HEK293T (cell line): Measurements from ENCODE around the gene NR1H4.

ENCODE experiments used
- BHLHE40 ChIP-seq: fragments of 450-650 bp; IDR thresholded peaks from 2 replicates; pipeline ENCODE4 v1.6.1; 2016; ENCODE audit warnings: mild to moderate bottlenecking, moderate library complexity, borderline replicate concordance
- CTBP1 ChIP-seq: fragments of 450-650 bp; IDR thresholded peaks from 2 replicates; pipeline ENCODE4 v1.6.1; 2016; ENCODE audit warnings: borderline replicate concordance
- ELF4 ChIP-seq: fragments of 450-650 bp; IDR thresholded peaks from 2 replicates; pipeline ENCODE4 v1.6.1; 2017; ENCODE audit warnings: antibody characterized with exemption
- FOXA1 ChIP-seq: fragments of 450-650 bp; IDR thresholded peaks from 2 replicates; pipeline ENCODE4 v1.6.1; 2016; ENCODE audit warnings: mild to moderate bottlenecking
- FOXM1 ChIP-seq: fragments of 450-650 bp; IDR thresholded peaks from 2 replicates; pipeline ENCODE4 v1.6.1; 2017; ENCODE audit warnings: mild to moderate bottlenecking, borderline replicate concordance
- L3MBTL2 ChIP-seq: fragments of 450-650 bp; conservative IDR thresholded peaks from 2 replicates; pipeline ENCODE4 v1.6.1; 2016; ENCODE audit warnings: mild to moderate bottlenecking
- NFRKB ChIP-seq: fragments of 450-650 bp; IDR thresholded peaks from 2 replicates; pipeline ENCODE4 v1.6.1; 2016; ENCODE audit warnings: mild to moderate bottlenecking, moderate library complexity
- SP1 ChIP-seq: fragments of 450-650 bp; IDR thresholded peaks from 2 replicates; pipeline ENCODE4 v1.6.1; 2017
- TF ChIP-seq, protein P1 (sequence below): fragments of 450-650 bp; IDR thresholded peaks from 2 replicates; pipeline ENCODE4 v1.6.1; 2016

DNA sequence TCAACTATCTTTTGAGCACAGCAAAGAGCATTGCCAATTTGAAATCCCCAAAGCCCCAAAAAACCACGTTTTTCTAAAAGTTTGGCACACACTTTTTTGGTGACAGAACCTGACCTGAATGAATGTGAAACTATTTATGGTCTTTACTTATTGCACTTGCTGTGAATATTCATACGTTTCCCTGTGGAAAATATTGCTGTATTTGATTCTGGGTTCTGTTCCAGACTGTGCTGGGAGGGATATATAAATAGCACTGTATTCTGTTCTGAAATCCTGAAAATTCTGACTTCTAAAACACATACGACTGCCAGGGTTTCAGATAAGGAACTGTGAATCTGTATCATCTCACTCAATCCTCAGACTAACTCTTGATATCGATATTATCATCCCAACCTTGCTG lies 35.1 kb downstream of the NR1H4 start:
- TF ChIP-seq FOXA1 (no peak), FOXM1 (no peak), NFRKB (no peak), L3MBTL2 (no peak), SP1 (no peak), BHLHE40 (no peak), CTBP1 (no peak), ELF4 (no peak)
- TF ChIP-seq, protein P1, sequence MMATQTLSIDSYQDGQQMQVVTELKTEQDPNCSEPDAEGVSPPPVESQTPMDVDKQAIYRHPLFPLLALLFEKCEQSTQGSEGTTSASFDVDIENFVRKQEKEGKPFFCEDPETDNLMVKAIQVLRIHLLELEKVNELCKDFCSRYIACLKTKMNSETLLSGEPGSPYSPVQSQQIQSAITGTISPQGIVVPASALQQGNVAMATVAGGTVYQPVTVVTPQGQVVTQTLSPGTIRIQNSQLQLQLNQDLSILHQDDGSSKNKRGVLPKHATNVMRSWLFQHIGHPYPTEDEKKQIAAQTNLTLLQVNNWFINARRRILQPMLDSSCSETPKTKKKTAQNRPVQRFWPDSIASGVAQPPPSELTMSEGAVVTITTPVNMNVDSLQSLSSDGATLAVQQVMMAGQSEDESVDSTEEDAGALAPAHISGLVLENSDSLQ, result no peak
